Heart right ventricle (tissue), 16 donors: Measurements from ENCODE around the gene SVEP1. TPM values are rescaled to one million over a fixed set of nuclear protein-coding genes. Genes with fewer than 3 reads are reported as not detected.
A peak's percentile ranks its signal among the peaks of the same experiment; 100 is the strongest.

Experiments
- ATAC-seq, 8 donors: fragments of 200-7000 bp; cut with Tn5 transposase; one replicate each; pipeline ENCODE4 v1.9.1; 2020; ENCODE audit warnings: mild to moderate bottlenecking in 8 of 8, moderate library complexity in 8 of 8, moderate number of reproducible peaks in 1 of 8
- DNase-seq, 2 donors: peaks; one replicate each; pipeline ENCODE4 v3.0.0-alpha.2; 2020
- H3K27ac ChIP-seq, 10 donors: fragments of 200-600 bp; sonication (generic) in 2 of 10; one replicate each; pipeline versions ENCODE4 v1.5.0 to v1.8.0; 2020 to 2022; ENCODE audit warnings: mild to moderate bottlenecking in 3 of 10
- H3K27me3 ChIP-seq, 7 donors: fragments of 200-600 bp; one replicate each; pipeline ENCODE4 v1.8.0; 2021 to 2022; ENCODE audit warnings: mild to moderate bottlenecking in 2 of 7
- H3K36me3 ChIP-seq, 9 donors: fragments of 200-600 bp; sonication (generic) in 1 of 9; one replicate each; pipeline versions ENCODE4 v1.5.0 to v1.8.0; 2020 to 2022; ENCODE audit warnings: mild to moderate bottlenecking in 2 of 9
- H3K4me1 ChIP-seq, 9 donors: fragments of 200-600 bp; sonication (generic) in 1 of 9; one replicate each; pipeline versions ENCODE4 v1.5.0 to v1.8.0; 2020 to 2022; ENCODE audit warnings: mild to moderate bottlenecking in 4 of 9
- H3K4me3 ChIP-seq, 10 donors: fragments of 200-600 bp; sonication (generic) in 2 of 10; one replicate each; pipeline versions ENCODE4 v1.5.0 to v1.8.0; 2020 to 2022; ENCODE audit warnings: mild to moderate bottlenecking in 7 of 10, moderate library complexity in 2 of 10
- H3K9me3 ChIP-seq, 11 donors: fragments of 200-600 bp in 10 of 11; sonication (generic) in 2 of 11; one replicate each; pipeline versions ENCODE4 v1.5.0 to v1.8.0; 2013 to 2022; ENCODE audit warnings: mild to moderate bottlenecking in 2 of 11, control low read depth in 1 of 11, moderate library complexity in 1 of 11
- WGBS, 2 donors: extraction: QIAGEN DNeasy Blood & Tissue Kit; methylation state at CpG; one replicate each; pipeline ENCODE4 v1.1.7; 2013; ENCODE audit warnings: inconsistent platforms in 1 of 2; 5-methylcytosine and 5-hydroxymethylcytosine counted together
- intact Hi-C, 10 donors: fragments of 100-400 bp; cut with DNase I; formaldehyde crosslinking; loops; one replicate each; pipeline versions ENCODE4 v1.11.1 to v1.14.2; 2022
- polyA plus RNA-seq, 2 donors: library from polyadenylated mRNA; stranded (reverse); fragments of 200-250 nt; gene quantifications; one replicate each; pipeline ENCODE4 v1.2.3, GENCODE V29; 2013
- total RNA-seq, 10 donors: library from RNA; stranded (reverse); fragmentation: NEBNext Ultra II Directional in 3 of 10; extraction: Animal tissue kit (Norgen Biotek cat#: 25700) in 3 of 10; gene quantifications; one replicate each; pipeline versions ENCODE4 v1.2.1 to v1.2.4, GENCODE V29; 2021 to 2023
- TF ChIP-seq, protein P1 (sequence below), 9 donors: fragments of 200-600 bp; sonication (generic) in 2 of 9; IDR thresholded peaks; one replicate each; pipeline versions ENCODE4 v1.5.0 to v1.8.0; 2021 to 2022; ENCODE audit warnings: antibody characterized with exemption in 9 of 9, mild to moderate bottlenecking in 5 of 9, moderate library complexity in 1 of 9
- donor health status: Arrhythmogenic right ventricular cardiomyopathy.
- donor health status: ischemic (EF 13 %, LVEDD 7.1; RV severe dilation, severe dysfunction).
- donor health status: healthy with polysubstance abuse.
- donor health status: DM: no; HTN: yes; CAD: no.
- donor health status: DM: no; HTN: no; CAD: no.
- donor health status: ischemic (EF 25% LVEDD 6.9; RV normal size, moderate dysfunction).
- donor health status: ischemic (EF 25% LVEDD 5.7; RV mildly dilated, moderate dysfunction).
- donor health status: healthy.
- donor health status: DM: yes; HTN: yes; CAD: no.
- donor health status: Ischemic cardiomyopathy.
- donor health status: ischemic (EF 35%, LVEDD 5.7; RV mildly dilated, moderate dysfunction).
- donor health status: nonischemic (EF 11% LVEDD 7.7; RV severe dilation, severe dysfunction).
- donor health status: DM: yes; HTN: yes; CAD: no.
- donor health status: PGD.
- donor health status: ischemic (EF 29% LVEDD 5.4; RV normal size, mild dysfunction).
- donor health status: nonischemic (EF 23%, LVEDD 6.1; RV moderate dilation, normal function).

Gene SVEP1
- total and polyA plus RNA-seq, 12 donors = 0.66 to 16.4 (median 6.3) TPM

DNA sequence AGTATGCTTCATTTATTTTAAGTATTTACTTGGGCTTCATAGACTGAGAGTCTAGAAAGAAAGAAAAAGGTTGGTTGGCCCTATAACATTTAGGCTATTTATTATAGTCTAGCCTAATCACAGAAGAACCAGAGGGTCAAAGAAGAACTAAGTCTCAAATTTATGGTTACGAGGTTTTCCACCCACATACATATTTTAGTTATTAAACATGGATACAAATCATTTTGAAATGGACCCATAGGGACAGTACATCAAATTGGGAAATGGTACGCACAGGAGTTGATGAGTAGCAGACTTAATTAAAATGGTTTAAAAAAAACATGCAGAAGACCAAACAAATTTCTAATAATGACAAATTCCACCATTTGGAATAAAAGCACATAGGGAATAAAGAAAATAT is 17.7 kb downstream of the SVEP1 start:
- Histone ChIP-seq H3K27ac (no peak overlapping the region), H3K9me3 (peaks cover 0 to 8% (median 0%) of the 10 kb centered on the region in 11 donors), H3K4me1 (no peaks in the 10 kb centered on the region), H3K4me3 (no peak overlapping the region), H3K36me3 (no peaks in the 10 kb centered on the region), H3K27me3 (no peaks in the 10 kb centered on the region)
- 89 to 97% methylated on average over 2 of the region's 2 CpGs for WGBS, 2 donors
- TF ChIP-seq, protein P1, sequence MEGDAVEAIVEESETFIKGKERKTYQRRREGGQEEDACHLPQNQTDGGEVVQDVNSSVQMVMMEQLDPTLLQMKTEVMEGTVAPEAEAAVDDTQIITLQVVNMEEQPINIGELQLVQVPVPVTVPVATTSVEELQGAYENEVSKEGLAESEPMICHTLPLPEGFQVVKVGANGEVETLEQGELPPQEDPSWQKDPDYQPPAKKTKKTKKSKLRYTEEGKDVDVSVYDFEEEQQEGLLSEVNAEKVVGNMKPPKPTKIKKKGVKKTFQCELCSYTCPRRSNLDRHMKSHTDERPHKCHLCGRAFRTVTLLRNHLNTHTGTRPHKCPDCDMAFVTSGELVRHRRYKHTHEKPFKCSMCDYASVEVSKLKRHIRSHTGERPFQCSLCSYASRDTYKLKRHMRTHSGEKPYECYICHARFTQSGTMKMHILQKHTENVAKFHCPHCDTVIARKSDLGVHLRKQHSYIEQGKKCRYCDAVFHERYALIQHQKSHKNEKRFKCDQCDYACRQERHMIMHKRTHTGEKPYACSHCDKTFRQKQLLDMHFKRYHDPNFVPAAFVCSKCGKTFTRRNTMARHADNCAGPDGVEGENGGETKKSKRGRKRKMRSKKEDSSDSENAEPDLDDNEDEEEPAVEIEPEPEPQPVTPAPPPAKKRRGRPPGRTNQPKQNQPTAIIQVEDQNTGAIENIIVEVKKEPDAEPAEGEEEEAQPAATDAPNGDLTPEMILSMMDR (IDR thresholded peaks at IDR 0.05) = no peak
- ATAC-seq (no peak), DNase-seq (no peak)
- intact Hi-C loops = no loop called here

DNA sequence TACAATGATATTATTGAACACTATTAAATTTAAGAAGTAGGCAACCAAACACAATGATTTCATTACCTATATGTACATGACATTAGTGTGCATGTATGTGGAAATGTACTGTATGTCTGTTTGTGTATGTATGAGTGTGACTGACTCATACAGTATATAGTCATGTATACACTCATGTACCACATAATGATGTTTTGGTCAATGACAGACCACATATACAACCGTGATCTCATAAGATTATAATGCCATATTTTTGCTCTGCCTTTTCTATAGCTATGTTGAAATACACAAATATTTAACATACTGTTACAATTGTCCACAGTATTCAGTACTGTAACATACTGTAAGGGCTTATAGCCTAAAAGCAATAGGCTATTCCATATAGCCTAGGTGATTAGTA is 19.7 kb downstream of the SVEP1 start:
- ATAC-seq = no peak
- Histone ChIP-seq H3K4me1 (peaks cover 0 to 14% (median 0%) of the 10 kb centered on the region in 9 donors), H3K27ac (no peak overlapping the region), H3K4me3 (no peak overlapping the region), H3K9me3 (peaks cover 0 to 8% (median 0%) of the 10 kb centered on the region in 11 donors), H3K36me3 (no peaks in the 10 kb centered on the region), H3K27me3 (no peaks in the 10 kb centered on the region)
- intact Hi-C loops = no loop called here
- DNase-seq = no peak
- TF ChIP-seq, protein P1 (IDR thresholded peaks at IDR 0.05) = no peak
- 79 to 91% methylated on average over 1 of the region's 1 CpG for WGBS, 2 donors

DNA sequence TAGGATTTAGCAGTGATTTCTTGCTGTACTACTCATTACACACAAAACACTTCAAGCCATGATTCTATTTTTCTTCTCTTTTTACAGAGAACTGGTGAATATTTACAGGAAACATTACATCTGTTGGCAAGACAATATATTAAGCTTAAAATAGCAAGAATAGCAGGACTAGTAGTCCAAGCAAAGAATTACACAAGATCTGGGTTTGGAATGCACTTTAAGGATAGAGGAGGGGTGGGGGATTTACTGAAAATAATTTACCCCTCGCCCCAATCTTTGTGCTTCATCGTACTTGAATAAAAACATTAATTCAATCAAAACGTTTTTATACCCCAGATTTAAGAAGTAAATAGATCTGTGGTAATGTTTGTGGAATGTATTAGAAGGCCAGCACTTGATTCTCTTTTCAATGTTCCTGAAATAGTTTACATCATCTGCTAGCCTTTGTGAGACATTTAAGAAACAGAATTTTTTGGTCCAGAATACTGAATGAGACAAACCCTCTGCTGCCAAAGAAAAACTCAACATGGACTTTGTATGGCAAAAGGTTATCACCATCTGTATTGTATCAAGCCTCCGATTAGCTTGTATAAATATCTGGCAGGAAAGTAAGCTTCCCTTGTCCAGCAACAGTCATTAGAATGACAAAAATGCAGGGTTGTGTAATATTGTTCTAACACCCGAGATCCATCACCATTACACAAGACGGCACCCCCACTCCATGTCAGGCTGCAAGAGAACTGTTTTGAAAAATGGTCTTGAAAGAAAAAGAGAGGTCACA is 23.8 kb downstream of the SVEP1 start:
- H3K4me1 ChIP-seq = peaks cover 0 to 28% (median 5%) of the 10 kb centered on the region in 9 donors
- WGBS, 2 donors = 25 to 35% methylated on average over 6 of the region's 6 CpGs
- TF ChIP-seq, protein P1 (IDR thresholded peaks at IDR 0.05) = no peak
- H3K4me3 ChIP-seq = no peak overlapping the region
- intact Hi-C loops = no loop called here
- H3K27me3 ChIP-seq = no peaks in the 10 kb centered on the region
- H3K36me3 ChIP-seq = no peaks in the 10 kb centered on the region
- ATAC-seq = peak; percentile 75 to 92 (median 87)
- peak overlapping the region in 7 of 10 donors; percentile 18 to 75 (median 42) for H3K27ac ChIP-seq
- peaks cover 0 to 8% (median 0%) of the 10 kb centered on the region in 11 donors for H3K9me3 ChIP-seq
- peak; percentile 12 to 33 for DNase-seq

DNA sequence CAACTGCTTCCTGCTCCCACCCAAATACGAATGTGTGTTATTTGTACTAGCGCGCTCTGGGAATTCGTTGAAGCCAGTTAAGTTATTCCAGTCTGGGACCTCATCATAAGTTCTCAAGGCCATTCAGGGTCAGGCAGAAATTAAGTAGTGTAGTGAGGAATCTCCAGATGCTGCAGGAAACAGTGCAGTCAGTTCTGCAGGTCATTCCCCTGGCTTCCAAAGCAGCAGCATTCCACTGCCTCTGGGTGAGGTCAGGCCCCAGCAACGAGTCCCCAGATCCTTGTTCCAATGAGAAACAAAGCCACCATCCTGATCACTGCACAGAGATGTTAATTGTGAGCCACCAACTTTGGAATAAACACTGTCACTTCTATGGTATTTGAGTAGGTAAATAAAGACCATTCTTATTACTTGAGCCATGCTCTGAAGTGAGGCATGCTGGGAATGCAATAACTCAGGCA is 33.1 kb downstream of the SVEP1 start:
- intact Hi-C loops = no loop called here
- no peaks in the 10 kb centered on the region for H3K27me3 ChIP-seq
- no peaks in the 10 kb centered on the region for H3K9me3 ChIP-seq
- no peak overlapping the region for H3K4me3 ChIP-seq
- DNase-seq (peak; percentile 18 to 58), ATAC-seq (peak in 7 of 8 donors; percentile 79 to 92 (median 88))
- H3K4me1 ChIP-seq = peaks cover 0 to 39% (median 8%) of the 10 kb centered on the region in 9 donors
- TF ChIP-seq, protein P1 (IDR thresholded peaks at IDR 0.05) = no peak
- peak overlapping the region in 8 of 10 donors; percentile 20 to 79 (median 54) for H3K27ac ChIP-seq
- H3K36me3 ChIP-seq = no peaks in the 10 kb centered on the region
- 48 to 56% methylated on average over 5 of the region's 5 CpGs for WGBS, 2 donors
